Gastroesophageal sphincter (tissue), 4 donors: ENCODE data around the gene PAAF1. TPM values are rescaled to one million over a fixed set of nuclear protein-coding genes. Genes with fewer than 3 reads are reported as not detected.

ENCODE experiments used
- ATAC-seq: fragments of 150-250 bp; one replicate; pipeline ENCODE4 v1.9.1; 2016; ENCODE audit warnings: mild to moderate bottlenecking, moderate library complexity
- H3K27ac ChIP-seq, 4 donors: fragments of 200-600 bp; sonication (generic) in 3 of 4; 1 replicate in 3 of 4; 2 replicates in 1 of 4; pipeline ENCODE4 v1.5.1; 2016 to 2019
- H3K27me3 ChIP-seq: fragments of 200-600 bp; sonication (generic); one replicate; pipeline ENCODE4 v1.5.1; 2019
- H3K36me3 ChIP-seq, 2 donors: fragments of 200-600 bp; sonication (generic); one replicate each; pipeline ENCODE4 v1.5.1; 2019; ENCODE audit warnings: control low read depth in 1 of 2
- H3K4me1 ChIP-seq, 3 donors: fragments of 200-600 bp; sonication (generic); 1 replicate in 2 of 3; 2 replicates in 1 of 3; pipeline ENCODE4 v1.5.1; 2016 to 2019; ENCODE audit warnings: control low read depth in 2 of 3
- H3K4me3 ChIP-seq, 2 donors: fragments of 200-600 bp; sonication (generic); one replicate each; pipeline ENCODE4 v1.5.1; 2019; ENCODE audit warnings: mild to moderate bottlenecking in 1 of 2, moderate library complexity in 1 of 2
- H3K9me3 ChIP-seq, 3 donors: fragments of 200-600 bp; sonication (generic); one replicate each; pipeline ENCODE4 v1.5.1; 2017 to 2019; ENCODE audit warnings: control low read depth in 2 of 3
- EP300 ChIP-seq: sonication (generic); formaldehyde crosslinking; IDR thresholded peaks from one replicate; pipeline ENCODE4 v1.6.1; 2017; ENCODE audit warnings: antibody characterized with exemption, mild to moderate bottlenecking
- POLR2A ChIP-seq, 2 donors: fragments of 450-650 bp; IDR thresholded peaks; one replicate each; pipeline ENCODE4 v1.6.1; 2017; ENCODE audit warnings: antibody characterized with exemption in 2 of 2, mild to moderate bottlenecking in 2 of 2, moderate library complexity in 1 of 2
- POLR2AphosphoS5 ChIP-seq: sonication (generic); formaldehyde crosslinking; IDR thresholded peaks from one replicate; pipeline ENCODE4 v1.6.1; 2017; ENCODE audit warnings: antibody characterized with exemption
- WGBS, 2 donors: methylation state at CpG; one replicate each; pipeline ENCODE4 v1.1.5; 2018; ENCODE audit warnings: low coverage in 1 of 2; 5-methylcytosine and 5-hydroxymethylcytosine counted together
- total RNA-seq, 4 donors: library from RNA; depleted of rRNA; stranded (reverse); fragments of >200 nt; gene quantifications; one replicate each; pipeline ENCODE4 v1.1.0, GENCODE V29; 2016
- TF ChIP-seq, protein P1 (sequence below), 4 experiments: fragments of 200-600 bp in 2 of 4; fragments of 450-650 bp in 2 of 4; sonication (generic) in 1 of 4; IDR thresholded peaks; one replicate each; pipeline ENCODE4 v1.5.1; 2017 to 2019; ENCODE audit warnings: antibody characterized with exemption in 4 of 4, mild to moderate bottlenecking in 2 of 4, moderate library complexity in 2 of 4

PAAF1 gene
- total RNA-seq, 4 donors from 2014 or later: 16.2 to 30.2 (median 17.8) TPM

DNA sequence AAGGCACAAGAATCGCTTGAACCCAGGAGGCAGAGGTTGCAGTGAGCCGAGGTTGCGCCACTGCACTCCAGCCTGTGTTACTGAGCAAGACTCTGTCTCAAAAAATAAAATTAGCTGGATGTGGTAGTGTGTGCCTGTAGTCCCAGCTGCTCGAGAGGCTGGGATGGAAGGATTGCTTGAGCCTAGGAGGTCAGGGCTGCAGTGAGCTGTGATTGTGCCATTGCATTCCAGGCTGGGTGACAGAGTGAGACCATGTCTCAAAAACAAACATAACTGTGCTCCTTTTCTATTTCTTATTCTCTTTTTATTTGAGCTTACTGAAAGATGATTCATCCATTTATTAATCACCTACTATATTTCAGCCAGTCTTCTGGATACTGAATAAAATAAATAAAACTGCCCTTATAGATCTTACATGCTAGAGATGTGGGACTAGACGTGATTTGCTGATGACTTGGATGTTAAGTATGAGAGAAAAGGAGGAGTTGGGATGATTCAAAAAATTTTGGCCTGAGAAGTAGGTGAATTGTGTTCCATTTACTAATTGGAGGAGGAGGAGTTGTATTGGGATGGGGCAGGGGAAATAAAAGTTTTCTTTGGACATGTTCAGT lies 18.0 kb downstream of the PAAF1 start:
- no peak overlapping the region for H3K27ac ChIP-seq
- H3K4me1 ChIP-seq: no peaks in the 10 kb centered on the region
- peaks cover 0 to 60% of the 10 kb centered on the region in 2 donors for H3K36me3 ChIP-seq
- H3K9me3 ChIP-seq: no peaks in the 10 kb centered on the region
- no peak overlapping the region for H3K4me3 ChIP-seq
- WGBS, 2 donors: 68 to 78% methylated on average over 2 to 5 of the region's 5 CpGs
- TF ChIP-seq POLR2AphosphoS5 (no peak), POLR2A (IDR thresholded peaks at IDR 0.05) (no peak), EP300 (no peak)
- TF ChIP-seq, protein P1, sequence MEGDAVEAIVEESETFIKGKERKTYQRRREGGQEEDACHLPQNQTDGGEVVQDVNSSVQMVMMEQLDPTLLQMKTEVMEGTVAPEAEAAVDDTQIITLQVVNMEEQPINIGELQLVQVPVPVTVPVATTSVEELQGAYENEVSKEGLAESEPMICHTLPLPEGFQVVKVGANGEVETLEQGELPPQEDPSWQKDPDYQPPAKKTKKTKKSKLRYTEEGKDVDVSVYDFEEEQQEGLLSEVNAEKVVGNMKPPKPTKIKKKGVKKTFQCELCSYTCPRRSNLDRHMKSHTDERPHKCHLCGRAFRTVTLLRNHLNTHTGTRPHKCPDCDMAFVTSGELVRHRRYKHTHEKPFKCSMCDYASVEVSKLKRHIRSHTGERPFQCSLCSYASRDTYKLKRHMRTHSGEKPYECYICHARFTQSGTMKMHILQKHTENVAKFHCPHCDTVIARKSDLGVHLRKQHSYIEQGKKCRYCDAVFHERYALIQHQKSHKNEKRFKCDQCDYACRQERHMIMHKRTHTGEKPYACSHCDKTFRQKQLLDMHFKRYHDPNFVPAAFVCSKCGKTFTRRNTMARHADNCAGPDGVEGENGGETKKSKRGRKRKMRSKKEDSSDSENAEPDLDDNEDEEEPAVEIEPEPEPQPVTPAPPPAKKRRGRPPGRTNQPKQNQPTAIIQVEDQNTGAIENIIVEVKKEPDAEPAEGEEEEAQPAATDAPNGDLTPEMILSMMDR (IDR thresholded peaks at IDR 0.05): no peak
- no peaks in the 10 kb centered on the region for H3K27me3 ChIP-seq
- ATAC-seq: no peak

- no peaks in the 10 kb centered on the region for H3K4me1 ChIP-seq
- H3K36me3 ChIP-seq: peaks cover 0 to 78% of the 10 kb centered on the region in 2 donors
- no peak overlapping the region for H3K4me3 ChIP-seq
- H3K9me3 ChIP-seq: no peaks in the 10 kb centered on the region
- no peak for ATAC-seq
- no peaks in the 10 kb centered on the region for H3K27me3 ChIP-seq
- no peak for TF ChIP-seq POLR2AphosphoS5
- TF ChIP-seq, protein P1 (IDR thresholded peaks at IDR 0.05): no peak
- no peak for TF ChIP-seq EP300
- TF ChIP-seq POLR2A (IDR thresholded peaks at IDR 0.05): no peak
- no peak overlapping the region for H3K27ac ChIP-seq
- WGBS, 2 donors: 88 to 92% methylated on average over 1 of the region's 1 CpG
Observed at GRCh38 chr11:73902303-73902702, 25.5 kb downstream of the PAAF1 start.

GRCh38 chr11:73907191-73907590 lies 30.4 kb downstream of the PAAF1 start:
- H3K9me3 ChIP-seq: no peaks in the 10 kb centered on the region
- H3K27me3 ChIP-seq: no peaks in the 10 kb centered on the region
- no peak for TF ChIP-seq POLR2A (IDR thresholded peaks at IDR 0.05)
- no peak for TF ChIP-seq POLR2AphosphoS5
- TF ChIP-seq EP300: no peak
- TF ChIP-seq, protein P1 (IDR thresholded peaks at IDR 0.05): no peak
- no peak for ATAC-seq
- WGBS, 2 donors: 100% methylated on average over 2 of the region's 4 CpGs
- H3K36me3 ChIP-seq: peaks cover 0 to 90% of the 10 kb centered on the region in 2 donors
- no peaks in the 10 kb centered on the region for H3K4me1 ChIP-seq
- H3K27ac ChIP-seq: no peak overlapping the region
- no peak overlapping the region for H3K4me3 ChIP-seq

GRCh38 chr11:73912026-73912425 lies 35.2 kb downstream of the PAAF1 start:
- TF ChIP-seq POLR2A (IDR thresholded peaks at IDR 0.05) (no peak), POLR2AphosphoS5 (no peak), EP300 (no peak)
- TF ChIP-seq, protein P1 (IDR thresholded peaks at IDR 0.05): no peak
- ATAC-seq: no peak
- Histone ChIP-seq H3K27me3 (no peaks in the 10 kb centered on the region), H3K4me1 (no peaks in the 10 kb centered on the region), H3K9me3 (no peaks in the 10 kb centered on the region), H3K27ac (no peak overlapping the region), H3K36me3 (peaks cover 0 to 94% of the 10 kb centered on the region in 2 donors), H3K4me3 (no peak overlapping the region)
- 94 to 100% methylated on average over 2 of the region's 2 CpGs for WGBS, 2 donors

- Histone ChIP-seq H3K27me3 (no peaks in the 10 kb centered on the region), H3K4me1 (no peaks in the 10 kb centered on the region), H3K4me3 (no peak overlapping the region), H3K36me3 (peaks cover 0 to 98% of the 10 kb centered on the region in 2 donors), H3K27ac (no peak overlapping the region), H3K9me3 (no peaks in the 10 kb centered on the region)
- no peak for TF ChIP-seq POLR2AphosphoS5
- no peak for TF ChIP-seq EP300
- TF ChIP-seq POLR2A (IDR thresholded peaks at IDR 0.05): no peak
- TF ChIP-seq, protein P1 (IDR thresholded peaks at IDR 0.05): no peak
- ATAC-seq: no peak
Observed at GRCh38 chr11:73913472-73913871, 36.7 kb downstream of the PAAF1 start.
